ENCODE results near the gene EHD1.

GRCh38 chr11:64853709-64854108 is 24.7 kb downstream of the EHD1 start:
- TF ChIP-seq CTCF (IDR thresholded peaks at IDR 0.05; ENCODE audit: insufficient read depth, low read length, poor library complexity, severe bottlenecking) = no peak
- no peak for TF ChIP-seq EZH2phosphoT487 (conservative IDR thresholded peaks at IDR 0.05; ENCODE audit: low read length)

Data from SU-DHL-6 (cell line).